T-helper 9 cell (primary cell): Measurements from ENCODE around the gene NGLY1.

ENCODE experiments used
- DNase-seq: peaks from one replicate; pipeline ENCODE4 v3.0.0-alpha.2; 2020
- total RNA-seq, 2 donors: gene quantifications; one replicate each; lab custom pipeline; 2026; lab: John Stamatoyannopoulos, UW

Gene NGLY1, protein sequence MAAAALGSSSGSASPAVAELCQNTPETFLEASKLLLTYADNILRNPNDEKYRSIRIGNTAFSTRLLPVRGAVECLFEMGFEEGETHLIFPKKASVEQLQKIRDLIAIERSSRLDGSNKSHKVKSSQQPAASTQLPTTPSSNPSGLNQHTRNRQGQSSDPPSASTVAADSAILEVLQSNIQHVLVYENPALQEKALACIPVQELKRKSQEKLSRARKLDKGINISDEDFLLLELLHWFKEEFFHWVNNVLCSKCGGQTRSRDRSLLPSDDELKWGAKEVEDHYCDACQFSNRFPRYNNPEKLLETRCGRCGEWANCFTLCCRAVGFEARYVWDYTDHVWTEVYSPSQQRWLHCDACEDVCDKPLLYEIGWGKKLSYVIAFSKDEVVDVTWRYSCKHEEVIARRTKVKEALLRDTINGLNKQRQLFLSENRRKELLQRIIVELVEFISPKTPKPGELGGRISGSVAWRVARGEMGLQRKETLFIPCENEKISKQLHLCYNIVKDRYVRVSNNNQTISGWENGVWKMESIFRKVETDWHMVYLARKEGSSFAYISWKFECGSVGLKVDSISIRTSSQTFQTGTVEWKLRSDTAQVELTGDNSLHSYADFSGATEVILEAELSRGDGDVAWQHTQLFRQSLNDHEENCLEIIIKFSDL
- 56.5 to 69.7 reads per million in 2 donors for total RNA-seq

DNA sequence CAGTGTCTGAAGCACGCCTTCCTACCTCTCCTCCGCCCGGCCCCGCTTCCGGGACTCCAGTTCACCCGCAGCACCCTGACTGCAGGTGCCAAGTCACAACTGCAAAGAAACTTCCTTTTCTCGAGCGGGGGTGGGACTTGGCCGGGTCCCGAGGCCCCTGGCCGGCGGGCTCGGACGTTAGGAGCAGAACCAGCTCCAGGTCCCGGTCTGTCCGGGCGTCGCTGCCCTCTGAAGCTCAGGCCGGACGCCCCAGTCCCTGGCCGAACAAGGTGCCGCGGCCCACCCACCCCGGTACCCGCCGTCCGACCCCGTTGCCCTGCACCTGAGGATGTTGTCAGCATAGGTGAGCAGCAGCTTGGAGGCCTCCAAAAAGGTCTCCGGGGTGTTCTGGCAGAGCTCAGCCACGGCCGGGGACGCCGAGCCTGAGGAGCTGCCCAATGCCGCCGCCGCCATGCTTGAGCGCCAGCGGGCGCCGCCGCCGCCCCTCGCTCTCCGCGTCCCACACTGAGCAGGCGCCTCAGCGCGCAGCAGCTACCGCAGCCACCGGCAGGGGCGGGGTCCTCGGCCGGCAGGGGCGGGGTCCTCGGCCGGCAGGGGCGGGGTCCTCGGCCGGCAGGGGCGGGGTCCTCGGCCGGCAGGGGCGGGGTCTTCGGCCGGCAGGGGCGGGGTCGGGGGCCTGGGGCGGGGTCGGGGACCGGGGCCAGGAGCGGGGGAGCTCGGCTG, at the start of gene NGLY1:
Gene NGLY1, minus strand, starts transcription at position 506 of the 723 bp plus-strand sequence. Its CDS starts 53 bp downstream, at position 453.
- peak; percentile 75 for DNase-seq

DNA sequence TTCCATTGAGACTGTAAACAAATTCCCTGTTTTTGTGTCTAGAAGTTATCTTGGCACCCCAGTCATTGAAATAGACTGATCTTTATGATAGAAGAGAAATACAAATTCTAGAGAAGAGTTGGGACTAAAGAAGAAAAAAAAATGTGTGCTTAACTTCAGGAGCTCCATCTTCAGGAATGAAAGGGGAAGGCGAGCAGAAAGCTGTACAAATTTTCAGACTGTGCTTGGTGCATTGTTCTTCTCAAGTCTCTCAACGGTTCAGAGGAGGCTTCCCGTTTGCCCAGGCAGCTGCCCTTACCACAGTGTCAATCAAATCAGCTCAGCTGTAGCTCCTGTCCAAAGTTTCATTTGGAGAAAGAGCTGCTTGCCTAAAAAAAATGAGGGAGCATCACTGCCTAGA, 48.3 kb upstream of the NGLY1 start:
- no peak for DNase-seq

DNA sequence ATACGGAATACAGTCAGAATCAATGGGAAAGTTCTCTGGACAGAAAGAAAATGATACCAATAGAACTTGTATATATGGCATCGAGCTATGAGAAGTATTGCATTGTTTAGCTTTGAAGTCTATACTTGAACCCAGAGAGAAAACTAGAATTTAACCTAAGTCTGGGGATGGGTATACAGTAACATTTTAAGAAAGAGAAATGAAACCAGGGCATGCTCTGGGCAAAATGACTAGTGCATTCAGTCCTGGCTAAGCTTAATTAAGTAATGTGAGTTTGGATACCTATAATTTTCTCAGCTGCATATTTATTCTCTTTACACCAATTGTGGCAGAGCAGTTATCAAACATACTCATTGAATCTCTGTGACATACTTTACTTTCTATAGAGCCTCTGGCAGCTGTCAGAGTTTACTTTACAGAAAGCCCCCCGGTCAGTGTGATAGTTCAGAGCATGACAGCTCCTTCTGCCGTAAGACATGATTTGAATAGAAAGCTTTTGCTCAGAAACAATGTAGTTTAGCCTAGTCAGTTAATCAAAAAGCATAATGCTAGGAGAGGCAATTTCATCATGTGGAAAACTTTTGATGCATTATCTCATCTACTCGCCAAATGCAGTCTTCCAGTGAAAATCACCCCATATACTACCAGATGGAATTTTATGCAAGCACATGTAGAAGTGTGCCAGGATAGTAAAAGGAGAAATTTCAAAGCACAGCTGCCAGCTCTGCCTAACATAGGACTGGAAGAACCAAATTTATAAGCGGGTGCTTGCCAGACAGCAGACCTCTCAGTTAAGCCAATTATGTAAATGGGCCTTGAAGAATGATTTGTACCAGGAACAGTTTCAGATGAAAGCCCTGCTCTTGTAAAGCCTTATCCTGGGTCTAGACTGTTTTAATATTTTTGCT, 47.4 kb upstream of the NGLY1 start:
- no peak for DNase-seq

DNA sequence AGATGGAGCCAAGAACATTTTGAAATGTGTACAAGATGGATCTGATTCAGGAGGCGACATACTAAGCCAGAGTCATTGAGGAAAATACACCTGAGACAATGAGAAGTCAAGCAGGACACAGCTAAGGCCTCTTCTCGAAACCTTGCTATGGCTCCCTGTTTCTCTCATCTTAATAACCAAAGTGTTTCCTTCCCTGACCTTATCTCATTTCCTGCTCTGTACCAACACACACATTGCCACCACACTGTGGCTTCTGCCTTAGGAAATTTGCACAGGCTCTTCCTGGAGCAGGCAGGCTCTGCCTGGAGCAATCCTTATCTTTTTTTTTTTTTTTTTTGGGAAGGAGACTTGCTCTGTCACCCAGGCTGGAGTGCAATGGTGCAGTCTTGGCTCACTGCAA, 43.3 kb upstream of the NGLY1 start:
- no peak for DNase-seq

DNA sequence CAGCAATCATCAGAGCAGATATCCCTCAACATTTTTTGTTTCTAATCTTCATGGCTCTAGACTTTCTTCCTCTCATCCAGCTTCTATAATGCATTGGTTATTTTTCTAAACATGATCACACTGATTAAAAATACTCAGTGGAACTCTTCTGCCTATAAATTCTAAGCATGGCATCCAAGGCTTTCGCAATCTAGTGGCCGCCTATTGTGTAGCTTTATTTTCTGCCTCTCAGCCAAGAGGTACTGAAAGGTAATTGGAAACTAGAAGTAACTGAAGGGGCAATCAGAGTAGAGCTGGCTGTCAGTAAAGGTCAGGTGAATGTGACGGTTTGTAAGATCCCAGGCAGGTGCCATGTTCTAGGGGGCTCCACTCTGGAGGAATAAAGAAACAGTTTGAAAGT, 40.1 kb upstream of the NGLY1 start:
- DNase-seq = no peak

DNA sequence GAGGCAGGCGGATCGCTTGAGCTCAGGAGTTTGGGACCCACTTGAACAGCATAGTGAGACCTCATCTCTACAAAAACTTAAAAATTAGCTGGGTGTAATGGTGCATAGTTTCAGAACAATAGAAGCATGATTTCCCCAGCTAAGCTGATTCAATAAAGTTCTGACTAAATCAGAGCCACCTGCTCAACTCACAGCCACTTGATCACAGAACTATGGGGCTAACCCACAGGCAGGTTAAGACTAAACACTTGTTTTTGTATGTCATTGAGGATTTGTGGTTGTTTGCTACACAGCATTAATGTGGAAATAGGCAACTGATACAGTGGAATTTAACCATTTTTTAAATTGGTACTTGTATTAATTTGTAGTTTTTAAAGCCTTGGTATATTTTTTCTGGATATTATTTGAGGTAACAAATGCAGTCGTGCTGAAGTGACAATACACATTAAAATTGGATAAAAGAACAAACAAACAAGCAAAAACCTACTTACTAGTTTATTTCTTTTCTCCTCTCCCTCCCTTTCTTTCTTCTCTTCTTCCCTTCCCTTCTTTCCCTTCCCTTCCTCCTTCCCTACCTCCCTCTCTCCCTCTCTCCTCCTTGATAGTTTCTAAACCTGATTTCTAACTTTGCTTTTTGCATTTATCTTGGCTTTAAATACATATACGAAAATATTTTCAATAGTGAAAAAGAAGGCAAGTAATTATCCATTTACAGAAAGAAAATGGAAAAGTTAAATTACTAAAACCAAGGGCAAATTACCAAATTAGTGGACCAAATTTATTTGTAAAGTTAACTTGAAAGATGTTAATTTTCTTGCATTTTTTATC, 38.7 kb upstream of the NGLY1 start:
- no peak for DNase-seq

DNA sequence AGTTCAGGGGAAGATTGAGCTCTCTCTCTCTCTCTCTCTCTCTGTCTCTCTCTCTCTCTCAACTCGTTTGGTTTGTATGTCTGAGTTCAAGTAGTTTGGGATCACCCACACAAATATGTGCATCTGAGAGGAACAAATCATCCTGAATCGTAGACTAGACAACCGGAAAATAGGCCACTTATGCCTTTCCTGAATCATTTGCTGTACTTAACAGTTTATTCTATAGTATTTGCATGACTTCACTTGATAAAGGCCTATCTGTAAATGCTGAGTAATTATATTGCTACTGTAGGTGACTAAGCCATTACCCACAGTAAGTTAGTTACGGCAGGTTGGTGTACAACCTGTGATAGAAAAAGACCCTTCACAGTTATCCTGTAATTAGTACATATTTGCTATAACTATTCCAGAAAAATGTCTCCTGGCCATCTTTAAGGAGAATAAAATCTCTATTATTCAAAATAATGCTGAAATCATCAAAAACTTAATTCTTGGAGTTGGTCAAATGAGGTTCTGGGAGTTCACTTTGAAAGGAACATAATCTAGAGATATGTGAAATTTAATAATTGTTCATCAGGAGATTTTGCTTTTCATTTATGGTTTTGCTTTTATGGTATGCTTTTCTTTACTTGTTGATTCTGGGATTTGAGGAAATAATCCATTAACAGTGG, 37.7 kb upstream of the NGLY1 start:
- no peak for DNase-seq

DNA sequence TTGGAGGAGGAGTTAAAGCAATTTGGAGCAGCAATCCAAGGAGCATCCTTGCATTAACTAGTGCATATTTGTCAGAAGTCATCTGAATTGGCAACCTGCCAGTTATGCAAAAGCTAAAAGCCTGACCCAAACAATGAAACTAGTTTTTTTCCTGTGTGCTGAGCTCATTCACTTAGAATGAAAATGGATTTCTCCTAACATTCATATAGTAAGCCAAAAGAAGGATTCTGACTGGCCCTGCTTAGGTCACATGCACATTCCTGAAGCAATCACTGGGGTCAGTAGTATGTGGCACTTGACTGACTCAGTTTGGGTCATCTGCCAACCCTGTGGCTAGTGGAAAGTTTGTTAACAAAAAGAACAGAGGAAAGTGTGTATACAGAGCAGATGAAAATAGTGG, 37.1 kb upstream of the NGLY1 start:
- no peak for DNase-seq

DNA sequence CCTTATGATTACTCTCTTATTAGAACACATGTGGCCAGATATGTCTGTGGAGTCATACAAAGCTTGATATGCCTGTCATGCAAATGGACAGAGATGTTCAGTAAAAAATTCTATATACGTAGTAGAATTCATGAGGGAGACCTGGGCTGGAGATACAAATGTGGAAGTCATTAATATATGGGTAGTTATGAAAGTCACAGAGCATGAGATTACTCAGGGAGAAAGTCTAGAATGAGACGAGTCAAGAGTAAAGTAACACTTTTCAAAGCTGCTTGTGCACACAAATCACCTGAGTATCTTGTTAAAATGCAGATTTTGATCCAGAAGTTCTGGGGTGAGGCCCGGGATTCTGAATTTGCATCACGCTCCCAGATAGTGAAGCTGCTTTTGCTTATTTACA, 35.1 kb upstream of the NGLY1 start:
- no peak for DNase-seq

DNA sequence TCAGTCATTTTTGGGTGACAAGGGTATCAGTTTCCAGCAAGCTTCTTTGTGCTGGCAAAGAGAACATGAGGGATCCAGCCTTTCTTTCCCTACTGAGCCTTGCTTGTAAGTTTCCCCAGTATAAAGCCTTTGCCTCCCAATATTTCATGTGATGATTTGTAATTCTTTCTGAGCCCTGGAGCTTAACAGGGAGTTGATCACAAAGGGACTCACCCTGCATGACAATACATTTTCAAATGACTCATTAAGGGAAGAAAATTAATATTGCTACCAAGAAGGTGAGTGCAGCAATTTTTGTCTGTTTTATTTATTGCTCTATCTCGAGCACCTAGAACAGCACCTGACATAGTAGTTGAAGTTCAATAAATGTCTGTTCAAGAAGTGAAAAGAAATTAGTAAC, 34.4 kb upstream of the NGLY1 start:
- DNase-seq = no peak

DNA sequence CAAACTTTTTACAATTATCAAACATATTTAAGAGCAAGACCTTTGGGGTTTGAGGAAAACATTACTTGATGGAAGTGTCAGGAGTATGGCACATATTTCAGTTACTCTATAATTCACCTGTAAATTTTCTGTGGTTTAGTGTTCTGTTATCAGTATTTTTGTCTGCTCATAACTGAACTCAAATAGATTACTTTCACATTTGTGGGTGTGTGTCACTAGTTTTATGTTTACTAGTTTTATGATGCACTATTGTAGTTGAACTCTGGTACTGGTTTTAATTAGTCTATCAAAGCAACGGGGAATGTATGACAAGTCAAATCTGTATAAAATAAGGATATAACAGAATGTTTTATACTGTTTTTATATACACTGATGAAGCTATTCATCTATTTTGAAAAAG, 33.9 kb upstream of the NGLY1 start:
- no peak for DNase-seq

DNA sequence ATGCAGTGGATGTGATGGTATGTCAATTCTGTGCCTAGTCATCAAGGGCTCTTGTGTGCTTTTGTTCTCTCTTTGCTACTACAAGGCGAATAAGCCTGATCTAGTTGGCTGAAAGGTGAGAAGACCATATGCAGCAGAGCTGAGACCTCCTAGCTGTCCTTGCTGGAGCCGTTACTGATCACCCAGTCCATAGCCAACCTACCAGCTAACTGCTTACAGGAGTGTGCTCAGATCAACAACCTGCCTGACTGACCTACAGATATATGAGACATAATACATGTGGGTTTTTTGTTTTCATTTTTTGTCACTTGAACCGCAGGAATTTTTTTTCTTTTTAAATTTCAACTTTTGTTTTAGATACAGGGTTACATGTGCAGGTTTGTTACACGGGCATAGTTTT, 29.4 kb upstream of the NGLY1 start:
- DNase-seq = no peak

DNA sequence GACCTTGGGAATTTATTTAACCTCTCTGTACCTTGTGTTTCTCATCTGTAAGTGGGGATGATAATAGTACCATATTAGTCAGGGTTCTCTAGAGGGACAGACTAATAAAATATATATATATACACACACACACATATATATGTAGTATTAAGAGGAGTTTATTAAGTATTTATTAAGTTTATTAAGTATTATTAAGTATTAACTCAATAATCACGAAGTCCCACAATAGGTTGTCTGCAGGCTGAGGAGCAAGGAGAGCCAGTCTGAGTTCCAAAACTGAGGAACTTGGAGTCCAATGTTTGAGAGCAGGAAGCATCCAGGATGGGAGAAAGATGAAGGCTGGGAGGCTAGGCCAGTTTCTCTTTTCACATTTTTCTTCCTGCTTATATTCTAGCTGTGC, 21.4 kb upstream of the NGLY1 start:
- no peak for DNase-seq

DNA sequence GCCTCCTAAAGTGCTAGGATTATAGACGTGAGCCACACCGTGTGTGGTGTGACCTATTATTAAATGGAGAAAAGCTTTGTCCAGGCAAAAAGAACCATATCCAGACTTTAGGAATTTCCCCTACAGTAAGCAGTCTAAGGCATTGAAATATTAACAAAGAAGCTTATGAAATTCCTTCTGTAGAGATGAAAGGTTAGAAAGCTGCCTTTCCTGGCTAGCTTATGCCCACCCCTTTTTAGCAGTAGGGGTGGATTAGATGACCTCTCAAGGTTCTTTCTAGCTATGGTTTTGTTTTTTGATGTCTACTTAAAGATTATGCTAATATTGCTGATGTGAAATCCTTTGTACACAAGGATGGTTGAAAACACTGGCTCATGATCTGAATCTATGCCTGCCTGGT, 20.6 kb upstream of the NGLY1 start:
- DNase-seq = no peak

DNA sequence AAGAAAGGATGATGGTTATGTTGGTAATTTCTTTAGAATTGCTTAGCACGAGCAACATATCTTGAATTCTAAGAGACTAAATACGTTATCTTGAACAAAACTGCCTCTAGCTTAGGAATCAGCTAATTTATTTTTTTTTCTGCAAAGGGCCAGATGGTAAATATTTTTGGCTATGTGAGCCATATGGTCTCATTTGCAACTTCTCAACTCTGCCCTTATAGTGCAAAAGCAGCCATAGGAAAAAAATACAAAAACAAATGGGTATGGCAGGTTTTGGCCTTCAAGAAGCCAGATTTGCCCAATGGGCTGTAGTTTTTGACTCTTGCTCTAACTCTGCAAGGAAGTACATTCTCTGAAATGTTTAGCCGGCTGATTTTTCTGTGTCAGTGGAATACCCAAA, 18.5 kb upstream of the NGLY1 start:
- DNase-seq = no peak

DNA sequence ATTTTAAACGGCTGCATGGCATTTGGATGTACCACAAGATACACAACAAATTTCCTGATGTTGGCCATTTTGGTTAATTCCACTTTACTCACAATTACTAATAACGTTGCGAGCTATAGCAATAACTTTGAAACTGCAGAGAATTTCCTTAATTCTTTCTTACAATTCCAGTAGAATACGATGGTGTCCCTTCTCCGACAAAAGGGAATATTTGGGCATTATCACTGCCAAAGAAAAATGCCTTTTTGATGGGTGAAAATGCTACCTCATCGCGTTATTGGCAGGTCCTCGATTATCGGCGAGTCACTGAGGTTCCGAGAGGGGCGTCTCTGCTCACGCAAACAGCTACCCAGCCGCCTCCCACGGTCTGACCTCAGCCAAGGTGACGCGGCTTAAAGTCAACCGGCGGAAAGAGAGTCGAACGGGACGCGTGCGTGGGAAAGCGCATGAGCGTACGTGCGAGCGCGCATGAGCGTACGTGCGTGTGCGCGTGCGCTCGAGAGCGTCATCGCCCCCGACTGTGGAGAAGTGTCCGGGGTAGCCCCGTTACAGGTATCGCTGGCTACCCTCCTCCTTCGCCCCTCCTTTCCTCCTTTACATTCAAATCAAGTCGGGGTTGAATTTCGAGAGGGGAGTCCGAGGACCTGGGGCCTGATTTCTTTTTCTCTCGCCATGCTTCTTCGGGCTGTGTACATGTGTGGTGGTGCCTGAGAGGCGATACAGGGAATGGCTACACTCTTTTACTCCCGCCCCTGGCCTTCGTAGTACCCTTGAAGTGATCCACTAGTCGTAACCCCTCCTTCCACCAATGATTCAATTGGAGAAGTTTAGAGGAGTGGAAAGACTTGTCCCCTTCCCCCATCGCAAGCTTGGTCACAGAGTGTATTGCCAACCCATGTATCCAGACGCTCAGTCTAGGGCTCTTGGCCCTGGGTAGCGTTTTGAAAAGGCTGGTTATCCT, 6.6 kb upstream of the NGLY1 start, which contains the start of gene OXSM:
Gene OXSM, plus strand, starts transcription at position 495 of the 961 bp plus-strand sequence. CDS start 931 bp downstream, outside the sequence.
- DNase-seq = peak; percentile 82

DNA sequence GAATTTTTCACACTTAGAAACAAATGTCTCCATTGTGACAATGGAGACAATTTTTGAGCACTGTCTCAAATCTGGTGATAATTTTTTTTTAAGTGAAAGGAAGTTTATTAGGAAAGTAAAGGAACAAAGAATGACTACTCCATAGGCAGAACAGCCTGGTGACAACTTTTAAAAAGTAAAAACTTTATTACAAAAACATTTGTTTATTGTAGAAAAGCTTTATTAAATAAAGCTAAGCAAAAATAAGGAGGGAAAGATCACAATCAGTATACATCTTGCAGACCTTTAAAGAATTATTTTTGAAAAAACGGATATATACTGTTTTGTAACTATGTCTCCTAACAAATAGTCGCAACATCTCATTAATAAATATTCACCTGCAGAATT, 6.0 kb upstream of the NGLY1 start:
- no peak for DNase-seq

DNA sequence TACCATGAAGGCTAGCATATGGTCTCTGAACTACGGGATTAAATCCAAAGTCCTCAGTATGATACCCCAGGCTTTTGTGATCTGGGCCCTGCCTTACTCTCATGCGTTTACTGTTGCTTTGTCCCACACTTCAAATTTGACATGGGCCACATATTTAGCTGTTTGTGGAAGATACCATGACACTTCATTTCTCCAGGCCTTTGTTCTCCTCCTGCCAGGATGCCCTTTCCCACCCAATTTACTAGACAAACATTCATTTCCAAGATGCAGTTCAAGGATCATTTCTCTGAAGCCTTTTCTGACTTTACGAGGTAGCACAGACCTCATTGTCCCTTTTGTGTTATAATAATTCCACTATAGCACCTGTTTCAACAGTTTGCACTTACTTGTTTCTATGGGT, 4.4 kb upstream of the NGLY1 start:
- DNase-seq = no peak

DNA sequence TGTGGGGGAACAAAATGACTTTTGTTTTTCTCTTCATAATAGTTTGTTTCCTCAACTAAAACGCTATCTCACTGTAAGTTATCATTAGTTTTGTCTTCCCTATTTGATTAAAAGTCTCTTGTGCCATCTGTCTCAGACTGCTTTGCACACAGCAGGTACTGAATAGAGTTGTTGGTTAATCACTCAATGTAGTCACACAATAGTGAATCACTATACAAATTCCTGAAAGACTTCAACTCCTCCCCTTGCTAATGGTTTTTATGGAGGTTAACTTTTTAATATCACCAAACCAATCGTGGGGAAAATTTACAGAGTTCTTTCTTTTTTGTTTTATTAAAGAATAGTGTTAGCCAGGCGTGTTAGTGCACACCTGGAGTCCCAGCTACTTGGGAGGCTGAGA, 2.6 kb upstream of the NGLY1 start:
- DNase-seq = no peak

DNA sequence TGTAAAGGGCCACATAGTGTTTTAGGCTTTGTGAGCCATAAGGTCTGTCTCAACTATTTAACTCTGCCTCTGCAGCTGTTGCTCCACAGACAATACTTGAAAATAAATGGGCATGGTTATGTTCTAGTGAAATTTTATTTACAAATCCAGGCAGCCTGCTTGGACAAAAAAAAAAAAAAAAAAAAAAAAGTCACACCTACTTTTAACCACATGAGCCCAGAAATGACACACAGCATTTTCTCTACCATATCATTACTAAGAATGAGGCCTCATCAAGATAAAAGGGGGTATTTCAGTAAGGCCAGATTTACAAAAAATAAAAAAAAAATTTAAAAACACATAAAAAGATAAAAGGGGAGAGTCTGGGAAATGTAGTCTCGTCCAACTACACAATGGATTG, 1.7 kb upstream of the NGLY1 start:
- DNase-seq = no peak
